Measurements from ENCODE around the gene GREB1. TPM values are rescaled to one million over a fixed set of nuclear protein-coding genes. Genes with fewer than 3 reads are reported as not detected.

GREB1 gene
- total and polyA plus RNA-seq, 2 donors (not counting 1 experiment from before 2014, with no cell fraction given), result 0.04 to 0.39 TPM

GRCh38 chr2:11567631-11568031 lies 33.8 kb downstream of the GREB1 start:
- CTCF ChIA-PET, result interaction anchor here (1.1 kb wide), 1 partner anchor 15 kb away, joined by 3 read pairs; no protein-coding TSS in a partner anchor

GRCh38 chr2:11568436-11568835 lies 34.6 kb downstream of the GREB1 start:
- CTCF ChIA-PET, result interaction anchor here (1.1 kb wide), 1 partner anchor 14 kb away, joined by 3 read pairs; no protein-coding TSS in a partner anchor
- POLR2A ChIA-PET, result no interaction called here
- H3K9ac ChIP-seq (ENCODE audit: low read length), result no peak overlapping the region
- H3K9me3 ChIP-seq (ENCODE audit: control extremely low read depth in 1 of 3, control insufficient read depth in 2 of 3, insufficient read depth in 1 of 3, low read length in 2 of 3), result no peaks in the 10 kb centered on the region
- H3K4me2 ChIP-seq (replicated peaks; ENCODE audit: low read depth, low read length, poor library complexity, severe bottlenecking), result no peak overlapping the region
- H3K36me3 ChIP-seq (replicated peaks in 1 of 2; ENCODE audit: control extremely low read depth in 1 of 2, control insufficient read depth in 1 of 2, extremely low read depth in 1 of 2, insufficient read depth in 2 of 2, low read length in 1 of 2), result no peaks in the 10 kb centered on the region
- intact Hi-C loops (cut with micrococcal nuclease), result no loop called here
- TF ChIP-seq CTCF (IDR thresholded peaks at IDR 0.05), result no peak
- no peak for TF ChIP-seq EZH2 (IDR thresholded peaks at IDR 0.05; ENCODE audit: borderline replicate concordance, insufficient read depth, low read depth, low read length, poor library complexity, severe bottlenecking)
- no peak overlapping the region for H2AFZ ChIP-seq (ENCODE audit: insufficient read depth, low read depth, low read length, poor library complexity, severe bottlenecking)
- peaks cover 0 to 3% (median 0%) of the 10 kb centered on the region in 4 experiments for H3K27me3 ChIP-seq (replicated peaks in 1 of 4; ENCODE audit: control extremely low read depth in 1 of 4, control insufficient read depth in 3 of 4, insufficient read depth in 4 of 4, low read length in 3 of 4)
- H3K4me3 ChIP-seq (ENCODE audit: control extremely low read depth in 1 of 5, extremely low read depth in 1 of 5, insufficient read depth in 1 of 5, low read depth in 2 of 5, low read length in 4 of 5), result no peak overlapping the region
- no peak overlapping the region for H3K27ac Mint-ChIP-seq
- WGBS (ENCODE audit: insufficient coverage), result 91% methylated on average over 9 of the region's 10 CpGs
- H4K20me1 ChIP-seq (ENCODE audit: control insufficient read depth, insufficient read depth, low read length, poor library complexity, severe bottlenecking), result no peaks in the 10 kb centered on the region
- ATAC-seq (ENCODE audit: low read depth) (no peak), DNase-seq (no peak)
- H3K9me3 Mint-ChIP-seq (ENCODE audit: insufficient read depth), result no peaks in the 10 kb centered on the region
- no peak overlapping the region for H3K27ac ChIP-seq (ENCODE audit: low read length in 2 of 2)
- no peaks in the 10 kb centered on the region for H3K79me2 ChIP-seq (ENCODE audit: control insufficient read depth, insufficient read depth, low read length)
- no peaks in the 10 kb centered on the region for H3K4me1 Mint-ChIP-seq
- no peak overlapping the region for H3K4me3 Mint-ChIP-seq
- H3K4me1 ChIP-seq (ENCODE audit: control insufficient read depth in 2 of 2, insufficient read depth in 2 of 2, low read length in 2 of 2), result no peaks in the 10 kb centered on the region
- peaks cover 8% of the 10 kb centered on the region for H3K27me3 Mint-ChIP-seq

More at GRCh38 chr2:11567631-11568031, 33.8 kb downstream of the GREB1 start:
- H3K9me3 Mint-ChIP-seq (ENCODE audit: insufficient read depth), result no peaks in the 10 kb centered on the region
- no peak overlapping the region for H3K4me3 Mint-ChIP-seq
- no peaks in the 10 kb centered on the region for H3K36me3 ChIP-seq (replicated peaks in 1 of 2; ENCODE audit: control extremely low read depth in 1 of 2, control insufficient read depth in 1 of 2, extremely low read depth in 1 of 2, insufficient read depth in 2 of 2, low read length in 1 of 2)
- DNase-seq (no peak), ATAC-seq (ENCODE audit: low read depth) (no peak)
- no peaks in the 10 kb centered on the region for H4K20me1 ChIP-seq (ENCODE audit: control insufficient read depth, insufficient read depth, low read length, poor library complexity, severe bottlenecking)
- peaks cover 8% of the 10 kb centered on the region for H3K27me3 Mint-ChIP-seq
- H3K27me3 ChIP-seq (replicated peaks in 1 of 4; ENCODE audit: control extremely low read depth in 1 of 4, control insufficient read depth in 3 of 4, insufficient read depth in 4 of 4, low read length in 3 of 4), result peaks cover 0 to 3% (median 0%) of the 10 kb centered on the region in 4 experiments
- H3K4me1 Mint-ChIP-seq, result no peaks in the 10 kb centered on the region
- WGBS (ENCODE audit: insufficient coverage), result 93% methylated on average over 7 of the region's 8 CpGs
- H2AFZ ChIP-seq (ENCODE audit: insufficient read depth, low read depth, low read length, poor library complexity, severe bottlenecking), result no peak overlapping the region
- no peak overlapping the region for H3K4me2 ChIP-seq (replicated peaks; ENCODE audit: low read depth, low read length, poor library complexity, severe bottlenecking)
- TF ChIP-seq CTCF (IDR thresholded peaks at IDR 0.05) (no peak), EZH2 (IDR thresholded peaks at IDR 0.05; ENCODE audit: borderline replicate concordance, insufficient read depth, low read depth, low read length, poor library complexity, severe bottlenecking) (no peak)
- no peaks in the 10 kb centered on the region for H3K79me2 ChIP-seq (ENCODE audit: control insufficient read depth, insufficient read depth, low read length)
- no peak overlapping the region for H3K27ac Mint-ChIP-seq
- intact Hi-C loops (cut with micrococcal nuclease), result no loop called here
- H3K27ac ChIP-seq (ENCODE audit: low read length in 2 of 2), result no peak overlapping the region
- H3K4me1 ChIP-seq (ENCODE audit: control insufficient read depth in 2 of 2, insufficient read depth in 2 of 2, low read length in 2 of 2), result no peaks in the 10 kb centered on the region
- POLR2A ChIA-PET, result no interaction called here
- no peak overlapping the region for H3K9ac ChIP-seq (ENCODE audit: low read length)
- no peaks in the 10 kb centered on the region for H3K9me3 ChIP-seq (ENCODE audit: control extremely low read depth in 1 of 3, control insufficient read depth in 2 of 3, insufficient read depth in 1 of 3, low read length in 2 of 3)
- no peak overlapping the region for H3K4me3 ChIP-seq (ENCODE audit: control extremely low read depth in 1 of 5, extremely low read depth in 1 of 5, insufficient read depth in 1 of 5, low read depth in 2 of 5, low read length in 4 of 5)

All from B cell (primary cell).